Measurements from ENCODE around the gene CBR4.

Gene CBR4

DNA sequence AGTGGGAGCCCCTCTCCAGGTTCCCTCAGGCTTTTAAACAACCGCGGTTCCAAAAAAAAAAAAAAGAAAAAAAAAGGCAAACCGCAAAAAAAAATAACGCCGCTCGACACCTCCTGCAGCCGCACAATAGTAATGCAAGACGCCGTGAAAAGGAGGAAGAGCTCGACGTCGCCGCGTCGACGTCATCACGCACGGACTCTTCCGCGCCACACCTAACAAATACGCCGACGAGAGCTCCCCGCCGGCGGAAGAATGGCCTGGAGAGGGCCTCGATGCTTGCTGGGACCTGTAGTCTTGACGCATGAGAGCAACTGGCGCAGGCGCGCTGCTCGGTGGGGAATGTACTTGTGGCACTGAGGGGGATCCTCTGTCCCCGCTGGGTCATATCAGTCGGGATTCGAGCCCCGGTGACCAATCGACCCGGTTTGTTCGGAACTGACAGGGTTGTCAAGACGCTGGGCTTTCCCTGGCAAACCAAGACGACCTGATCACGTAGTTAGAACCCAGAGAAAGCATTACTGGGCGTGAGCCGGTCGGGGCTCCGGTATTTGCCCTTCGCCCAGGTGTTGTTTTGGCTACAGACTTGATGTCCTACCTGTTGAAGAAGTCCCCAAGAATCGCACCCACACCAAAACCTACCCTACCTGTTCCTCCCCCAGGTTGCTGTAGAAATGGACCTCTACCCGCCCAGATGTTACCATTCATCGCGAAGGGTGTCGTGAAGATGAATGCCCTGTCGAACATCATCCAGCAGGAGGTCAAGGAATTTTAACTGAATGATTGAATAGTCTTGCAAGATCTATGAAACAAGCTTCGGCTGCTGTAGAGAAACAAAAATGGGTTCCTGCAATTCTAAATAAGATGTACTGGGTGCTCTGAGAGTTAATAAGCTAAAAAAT is at the start of gene CBR4:
Gene CBR4 (minus strand): TSS at position 131 of the 899 bp plus-strand sequence. CDS start 166 bp downstream, outside the sequence.
- peak within 1 kb of the TSS; percentile 82 for H3K4me3 ChIP-seq (ENCODE audit: low read depth, low read length)

DNA sequence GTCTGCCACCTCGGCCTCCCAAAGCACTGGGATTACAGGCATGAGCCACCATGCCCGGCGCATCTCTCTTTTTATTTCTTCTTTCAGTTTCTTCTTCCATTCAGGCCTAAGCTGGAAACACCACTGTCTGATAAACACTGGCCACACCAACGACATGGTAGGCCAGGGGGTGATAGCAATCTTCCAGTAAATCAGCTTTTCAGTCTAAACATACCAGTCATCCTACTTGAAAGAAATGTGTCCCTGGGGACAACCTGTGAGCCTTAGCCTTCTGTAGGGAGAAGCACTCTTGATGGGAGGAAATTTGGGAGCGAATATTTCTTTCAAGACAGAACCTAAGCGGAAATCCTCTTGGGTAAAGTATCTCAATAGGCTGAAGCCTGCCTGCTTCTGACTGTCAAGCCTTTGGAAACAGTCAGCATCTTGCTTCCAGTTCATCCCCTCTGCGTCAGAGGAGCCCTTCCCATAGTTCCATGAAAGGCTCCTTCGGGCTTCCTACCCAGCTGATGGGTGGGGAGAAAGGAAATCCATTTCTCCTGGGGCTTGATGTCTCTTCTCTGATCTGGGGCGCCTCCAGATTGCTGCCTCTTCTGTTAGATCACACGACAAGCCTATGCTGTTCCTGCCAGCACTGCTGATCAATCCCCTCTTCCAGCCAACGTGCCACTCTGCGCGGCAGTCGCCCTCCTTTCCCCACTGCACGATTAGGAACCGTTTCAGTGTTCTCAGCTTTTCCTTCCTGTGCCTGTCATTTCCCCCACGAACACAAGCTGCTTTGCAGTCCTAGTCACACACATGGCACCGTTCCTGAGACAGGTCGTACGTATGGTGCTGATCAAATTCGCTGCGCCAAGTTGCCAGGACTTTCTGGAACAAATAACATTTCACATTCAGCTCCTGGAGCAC is 49.5 kb upstream of the CBR4 start:
- H3K4me3 ChIP-seq (ENCODE audit: low read depth, low read length), result no peak overlapping the region

- no peak overlapping the region for H3K4me3 ChIP-seq (ENCODE audit: low read depth, low read length)
Measured at GRCh38 chr4:169058312-169058711, 48.3 kb upstream of the CBR4 start.

GRCh38 chr4:169054879-169055278 is 44.8 kb upstream of the CBR4 start:
- H3K4me3 ChIP-seq (ENCODE audit: low read depth, low read length), result no peak overlapping the region

- H3K4me3 ChIP-seq (ENCODE audit: low read depth, low read length), result no peak overlapping the region
Measured at GRCh38 chr4:169052594-169052945, 42.5 kb upstream of the CBR4 start.

DNA sequence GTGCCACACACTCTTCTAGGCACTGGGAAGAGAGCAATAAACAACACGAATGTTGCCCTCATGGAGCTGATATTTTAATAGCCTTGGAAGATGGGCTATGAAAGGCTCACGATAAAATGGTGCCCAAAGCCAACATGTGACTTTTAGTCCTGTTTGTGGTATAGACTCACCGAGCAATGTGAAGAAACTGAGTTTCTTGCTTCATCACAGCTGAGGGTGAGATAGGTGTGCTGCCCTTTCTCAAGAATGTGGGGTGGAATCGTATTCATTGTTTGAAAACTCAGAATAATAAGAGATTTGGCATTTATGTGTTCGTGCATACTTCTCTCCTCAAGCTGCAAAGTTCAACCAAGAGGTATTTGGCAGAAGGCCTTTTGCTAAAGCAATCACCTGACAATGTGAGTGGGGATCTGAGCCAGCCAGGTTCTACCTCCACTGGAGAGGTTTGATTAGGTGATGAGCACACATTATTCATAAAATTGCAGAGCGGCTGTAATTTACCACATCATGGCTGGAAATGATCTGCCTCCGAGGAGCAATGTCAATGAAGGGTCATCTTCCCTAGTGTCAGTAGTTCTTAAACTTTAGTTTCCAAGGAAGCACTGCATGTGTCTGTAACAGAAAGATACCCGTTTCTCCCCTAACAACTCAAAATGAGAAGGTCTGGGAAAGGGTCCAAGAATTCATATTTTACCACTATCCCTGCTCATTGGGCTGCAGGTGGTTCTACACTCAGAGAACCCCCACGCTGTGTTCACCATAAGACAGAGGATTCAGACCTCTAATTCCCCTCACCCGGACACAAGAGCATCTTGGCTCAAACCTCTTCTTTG is 41.9 kb upstream of the CBR4 start:
- H3K4me3 ChIP-seq (ENCODE audit: low read depth, low read length), result no peak overlapping the region

DNA sequence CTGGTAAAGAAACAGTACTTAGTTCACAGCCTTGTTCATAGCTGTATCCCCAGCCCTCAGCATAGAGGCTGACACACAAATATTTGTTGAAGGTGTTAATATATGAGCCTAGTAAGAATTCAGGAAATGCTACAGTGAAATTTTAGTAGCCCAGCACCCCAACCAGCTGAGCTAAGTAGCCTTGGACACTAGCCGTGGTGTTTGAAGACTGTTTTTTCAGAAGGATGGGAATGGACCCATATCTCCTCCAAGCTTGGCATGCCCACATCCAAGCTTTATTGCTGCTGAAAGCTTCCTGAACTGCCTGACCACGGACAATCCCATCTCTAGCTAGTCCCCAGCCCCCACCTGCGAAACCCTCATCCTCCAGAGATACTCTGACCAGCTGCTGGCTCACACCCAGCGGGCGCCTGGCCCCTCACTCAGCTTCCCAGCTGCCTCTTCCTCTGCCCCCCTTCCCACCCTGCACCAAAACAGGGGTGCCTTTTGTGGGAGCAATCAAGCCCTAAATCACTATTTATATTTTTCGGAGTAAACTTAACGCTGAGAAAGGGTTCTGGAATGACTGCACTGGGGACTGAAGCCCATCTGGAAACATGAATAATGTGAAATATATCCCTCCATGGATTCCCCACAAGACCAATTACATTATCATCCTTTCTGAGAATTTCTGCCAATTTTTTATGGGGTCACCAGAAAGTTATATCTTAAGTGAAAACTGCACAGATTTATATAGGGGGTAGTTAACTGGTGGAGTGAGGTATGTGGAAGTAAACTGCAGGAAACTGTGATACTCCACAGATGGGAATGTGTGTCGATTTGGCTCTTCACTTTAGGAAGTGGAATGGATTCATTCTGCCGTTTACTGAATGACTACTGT is 41.1 kb upstream of the CBR4 start:
- no peak overlapping the region for H3K4me3 ChIP-seq (ENCODE audit: low read depth, low read length)

- no peak overlapping the region for H3K4me3 ChIP-seq (ENCODE audit: low read depth, low read length)
Measured at GRCh38 chr4:169050284-169050683, 40.2 kb upstream of the CBR4 start.

DNA sequence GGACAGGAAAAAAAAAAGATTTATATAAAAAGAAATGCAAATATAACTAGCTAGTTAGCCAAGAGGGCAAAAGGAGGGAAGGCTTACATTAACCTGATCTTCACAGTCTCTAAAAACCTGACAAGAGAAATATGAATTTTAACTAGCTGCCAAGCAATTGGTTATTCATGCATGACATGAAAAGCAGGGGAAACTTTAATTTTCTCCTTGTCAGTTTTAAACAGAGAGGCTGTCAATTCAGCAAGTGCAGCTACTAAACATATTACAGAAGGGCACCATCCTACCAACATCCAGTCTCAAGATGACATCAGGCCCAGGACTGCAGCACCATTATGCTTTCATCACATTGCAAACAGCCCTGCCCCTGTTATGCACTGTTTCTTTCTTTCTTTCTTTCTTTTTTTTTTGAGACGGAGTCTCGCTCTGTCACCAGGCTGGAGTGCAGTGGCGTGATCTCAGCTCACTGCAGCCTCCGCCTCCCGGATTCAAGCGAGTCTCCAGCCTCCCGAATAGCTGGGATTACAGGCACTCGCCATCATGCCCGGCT is 38.9 kb upstream of the CBR4 start:
- H3K4me3 ChIP-seq (ENCODE audit: low read depth, low read length), result no peak overlapping the region

- H3K4me3 ChIP-seq (ENCODE audit: low read depth, low read length), result no peak overlapping the region
Measured at GRCh38 chr4:169047956-169048355, 37.9 kb upstream of the CBR4 start.

- H3K4me3 ChIP-seq (ENCODE audit: low read depth, low read length), result no peak overlapping the region
Measured at GRCh38 chr4:169045862-169046584, 36.0 kb upstream of the CBR4 start.

- no peak overlapping the region for H3K4me3 ChIP-seq (ENCODE audit: low read depth, low read length)
Measured at GRCh38 chr4:169044714-169045447, 34.8 kb upstream of the CBR4 start.

- H3K4me3 ChIP-seq (ENCODE audit: low read depth, low read length), result no peak overlapping the region
Measured at GRCh38 chr4:169042608-169043007, 32.6 kb upstream of the CBR4 start.

- no peak overlapping the region for H3K4me3 ChIP-seq (ENCODE audit: low read depth, low read length)
Measured at GRCh38 chr4:169040559-169041261, 30.7 kb upstream of the CBR4 start.

DNA sequence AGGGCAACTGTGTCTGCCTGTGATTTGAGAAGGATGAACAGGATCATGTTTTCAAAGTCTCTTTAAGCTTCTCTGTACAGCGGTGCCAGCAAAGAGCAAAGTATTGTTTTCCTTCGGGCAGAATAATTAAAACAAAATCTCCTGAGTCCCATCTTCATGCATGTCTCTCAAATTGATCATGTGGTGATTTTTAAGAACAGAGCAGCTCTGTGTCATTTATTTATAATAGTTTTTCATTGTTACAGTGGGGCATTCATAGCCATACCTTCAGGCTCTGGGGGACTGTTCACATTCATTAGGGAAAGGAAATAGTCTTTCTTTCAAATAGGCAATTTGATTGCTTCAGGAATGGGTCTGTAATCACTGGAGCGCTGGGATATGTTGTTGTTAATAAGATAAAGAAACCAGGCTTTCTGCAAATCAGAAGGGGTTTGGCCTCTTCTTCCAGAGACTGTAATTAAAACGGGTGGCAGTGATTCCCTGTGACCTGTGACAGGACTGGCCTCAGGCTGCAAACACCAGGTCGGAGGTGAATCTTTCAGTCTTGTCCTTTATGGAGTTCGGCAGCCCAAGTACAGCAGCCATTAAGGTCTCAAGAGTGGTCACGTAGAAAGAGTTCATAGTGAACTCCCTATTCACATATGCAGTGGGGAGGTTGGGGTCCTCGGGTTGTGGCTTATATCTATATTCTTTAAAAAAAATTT is 29.3 kb upstream of the CBR4 start:
- no peak overlapping the region for H3K4me3 ChIP-seq (ENCODE audit: low read depth, low read length)

GRCh38 chr4:169037506-169037905 is 27.5 kb upstream of the CBR4 start:
- H3K4me3 ChIP-seq (ENCODE audit: low read depth, low read length), result no peak overlapping the region

Data from iPS-11a (cell line).